SU-DHL-6 (cell line): Measurements from ENCODE around the gene DOCK10.

Source experiments
- CTCF ChIP-seq: fragments of 200-600 bp; sonication (generic); IDR thresholded peaks from one replicate; pipeline ENCODE4 v1.5.1; 2017; ENCODE audit warnings: antibody characterized with exemption, mild to moderate bottlenecking, low read length, moderate library complexity; ENCODE audit not compliant: insufficient read depth, poor library complexity, severe bottlenecking
- EZH2phosphoT487 ChIP-seq: fragments of 200-600 bp; sonication (generic), shearing (Covaris generic); conservative IDR thresholded peaks from 2 replicates; pipeline ENCODE4 v1.6.1; 2018; ENCODE audit warnings: mild to moderate bottlenecking, antibody characterized with exemption, low read length, moderate library complexity, mixed read lengths

DNA sequence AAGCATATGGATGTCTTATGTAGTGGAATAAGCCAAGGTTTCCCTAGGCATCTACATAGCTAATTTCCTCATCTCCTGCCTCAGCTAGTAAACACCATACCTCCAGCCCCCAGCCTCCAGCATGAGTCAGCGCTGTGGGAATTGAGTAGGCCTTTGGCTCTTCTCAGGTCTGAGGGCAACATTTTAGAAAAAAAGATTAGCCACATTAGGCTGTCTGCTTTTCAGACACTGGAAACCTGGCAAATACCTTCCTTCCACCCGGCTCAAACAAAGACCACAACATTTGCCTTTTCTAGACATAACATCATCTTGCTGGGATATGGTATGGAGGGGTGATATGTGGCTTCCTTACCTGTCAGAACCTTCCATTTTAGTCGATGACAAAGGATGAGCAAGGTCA, 320.0 kb downstream of the DOCK10 start:
- no peak for TF ChIP-seq CTCF
- no peak for TF ChIP-seq EZH2phosphoT487
